Activated T-helper 17 cell treated with anti-CD3 and anti-CD28 coated beads, Interleukin-2, amount 50 U/mL, for 72 hours (primary cell): ENCODE results near the gene IL1R2. TPM values are rescaled to one million over a fixed set of nuclear protein-coding genes. Genes with fewer than 3 reads are reported as not detected.

Experiments
- ATAC-seq: fragments of 150-1000 bp; cut with Tn5 transposase; replicated peaks from 2 replicates; pipeline ENCODE4 v1.10.0; 2021; ENCODE audit warnings: mild to moderate bottlenecking, moderate library complexity
- H3K27ac Mint-ChIP-seq: one replicate; pipeline ENCODE4 v1.8.0; 2022; ENCODE audit warnings: mixed read lengths
- H3K27me3 Mint-ChIP-seq: one replicate; pipeline ENCODE4 v1.8.0; 2022; ENCODE audit warnings: mixed read lengths
- H3K36me3 Mint-ChIP-seq: one replicate; pipeline ENCODE4 v1.8.0; 2022; ENCODE audit warnings: low read depth, mild to moderate bottlenecking, mixed read lengths
- H3K4me1 Mint-ChIP-seq: one replicate; pipeline ENCODE4 v1.8.0; 2022; ENCODE audit warnings: mixed read lengths
- H3K4me3 Mint-ChIP-seq: one replicate; pipeline ENCODE4 v1.8.0; 2022; ENCODE audit warnings: mild to moderate bottlenecking, mixed read lengths
- H3K9me3 Mint-ChIP-seq: one replicate; pipeline ENCODE4 v1.8.0; 2022; ENCODE audit warnings: mixed read lengths
- total RNA-seq, 2 donors: library from RNA; stranded (reverse); gene quantifications; one replicate each; pipeline ENCODE4 v1.2.3, GENCODE V29; 2022

The IL1R2 gene
- total RNA-seq, 2 donors from 2014 or later = 55.8 to 97.6 TPM

DNA sequence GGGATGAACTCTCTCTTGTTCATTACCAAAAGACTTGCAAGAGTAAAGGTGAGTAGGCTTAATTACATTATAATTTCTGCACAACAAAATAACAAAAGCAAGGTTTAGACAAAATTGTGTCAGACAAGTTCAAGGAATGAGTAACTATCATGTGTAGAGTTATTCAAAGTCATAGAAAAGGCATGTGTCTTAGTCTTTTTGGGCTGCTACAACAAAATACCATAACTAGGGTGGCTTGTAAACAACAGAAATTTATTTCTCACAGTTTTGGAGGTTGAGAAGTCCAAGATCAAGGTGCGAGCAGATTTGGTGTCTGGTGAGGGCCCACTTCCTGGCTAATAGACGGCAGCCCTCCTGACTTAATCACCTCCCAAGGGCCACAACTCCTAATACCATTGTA is 37.6 kb downstream of the IL1R2 start:
- Mint-ChIP-seq H3K4me3 (peak overlapping the region; percentile 57), H3K27me3 (no peaks in the 10 kb centered on the region), H3K4me1 (peaks cover 62% of the 10 kb centered on the region), H3K36me3 (peaks cover 54% of the 10 kb centered on the region), H3K27ac (peak overlapping the region; percentile 87), H3K9me3 (no peaks in the 10 kb centered on the region)
- no peak for ATAC-seq

DNA sequence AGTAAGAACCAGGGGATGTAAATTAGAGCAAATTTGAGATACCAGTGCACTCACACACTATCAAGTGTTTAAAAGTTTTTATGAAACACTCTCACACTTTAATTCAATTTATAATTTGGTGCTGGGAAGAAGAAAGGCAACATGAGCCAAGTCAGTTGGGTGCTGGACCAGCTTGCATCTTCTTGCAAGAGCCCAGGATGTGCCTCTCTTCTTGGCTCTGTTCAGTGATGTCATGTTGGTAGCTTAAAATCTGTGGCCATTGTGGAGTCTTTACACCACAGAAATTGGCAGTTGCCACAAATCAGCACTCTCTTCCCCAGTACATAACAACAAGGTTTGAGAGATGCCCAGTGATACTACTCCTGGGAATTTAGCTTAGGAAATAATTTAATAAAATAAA is 38.2 kb downstream of the IL1R2 start:
- H3K9me3 Mint-ChIP-seq = no peaks in the 10 kb centered on the region
- H3K27me3 Mint-ChIP-seq = no peaks in the 10 kb centered on the region
- peak overlapping the region; percentile 57 for H3K4me3 Mint-ChIP-seq
- H3K27ac Mint-ChIP-seq = peak overlapping the region; percentile 87
- H3K36me3 Mint-ChIP-seq = peaks cover 48% of the 10 kb centered on the region
- no peak for ATAC-seq
- H3K4me1 Mint-ChIP-seq = peaks cover 64% of the 10 kb centered on the region

GRCh38 chr2:102030502-102030854 is 38.7 kb downstream of the IL1R2 start:
- no peak overlapping the region for H3K27ac Mint-ChIP-seq
- H3K4me3 Mint-ChIP-seq = no peak overlapping the region
- H3K4me1 Mint-ChIP-seq = peaks cover 59% of the 10 kb centered on the region
- H3K9me3 Mint-ChIP-seq = no peaks in the 10 kb centered on the region
- H3K27me3 Mint-ChIP-seq = no peaks in the 10 kb centered on the region
- ATAC-seq = no peak
- peaks cover 43% of the 10 kb centered on the region for H3K36me3 Mint-ChIP-seq

DNA sequence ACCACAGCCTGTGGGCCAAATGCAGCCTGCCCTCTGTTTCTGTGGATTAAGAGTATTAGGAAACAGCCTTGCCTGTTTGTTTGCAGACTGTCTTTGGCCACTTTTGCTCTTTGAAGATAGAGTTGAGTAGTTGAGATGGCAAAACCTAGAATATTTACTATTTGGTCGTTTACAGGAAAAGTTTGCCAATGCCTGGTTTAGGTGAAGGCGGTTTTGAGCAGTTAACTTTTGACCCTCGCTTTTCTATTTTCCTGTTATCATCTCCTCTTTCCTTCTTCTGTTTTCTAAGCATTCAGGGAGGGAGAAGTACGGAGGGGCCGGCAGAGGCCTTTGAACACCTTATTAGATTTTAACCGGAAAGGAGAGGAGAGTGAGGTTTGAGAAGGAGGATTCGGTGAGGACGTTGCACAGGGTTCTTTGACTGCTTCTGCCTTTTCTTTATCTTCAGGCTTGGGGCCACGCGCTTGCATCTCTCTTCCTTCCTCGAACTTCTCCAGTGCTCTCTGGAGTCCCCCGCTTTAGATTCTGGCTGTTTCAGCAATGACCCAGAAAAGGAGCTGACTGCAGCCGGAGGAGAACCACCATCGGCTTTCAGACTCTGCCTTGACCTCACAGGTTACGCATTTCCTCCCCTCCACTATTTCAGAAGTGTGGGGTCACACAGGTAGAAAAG is 39.2 kb downstream of the IL1R2 start:
- Mint-ChIP-seq H3K9me3 (no peaks in the 10 kb centered on the region), H3K27me3 (no peaks in the 10 kb centered on the region), H3K36me3 (peaks cover 38% of the 10 kb centered on the region), H3K4me1 (peaks cover 55% of the 10 kb centered on the region), H3K4me3 (peak overlapping the region; percentile 26), H3K27ac (no peak overlapping the region)
- ATAC-seq = no peak

GRCh38 chr2:102032368-102033030 is 40.7 kb downstream of the IL1R2 start:
- Mint-ChIP-seq H3K27me3 (no peaks in the 10 kb centered on the region), H3K27ac (peak overlapping the region; percentile 85), H3K36me3 (peaks cover 23% of the 10 kb centered on the region), H3K9me3 (no peaks in the 10 kb centered on the region), H3K4me1 (peaks cover 44% of the 10 kb centered on the region), H3K4me3 (peak overlapping the region; percentile 75)
- no peak for ATAC-seq

DNA sequence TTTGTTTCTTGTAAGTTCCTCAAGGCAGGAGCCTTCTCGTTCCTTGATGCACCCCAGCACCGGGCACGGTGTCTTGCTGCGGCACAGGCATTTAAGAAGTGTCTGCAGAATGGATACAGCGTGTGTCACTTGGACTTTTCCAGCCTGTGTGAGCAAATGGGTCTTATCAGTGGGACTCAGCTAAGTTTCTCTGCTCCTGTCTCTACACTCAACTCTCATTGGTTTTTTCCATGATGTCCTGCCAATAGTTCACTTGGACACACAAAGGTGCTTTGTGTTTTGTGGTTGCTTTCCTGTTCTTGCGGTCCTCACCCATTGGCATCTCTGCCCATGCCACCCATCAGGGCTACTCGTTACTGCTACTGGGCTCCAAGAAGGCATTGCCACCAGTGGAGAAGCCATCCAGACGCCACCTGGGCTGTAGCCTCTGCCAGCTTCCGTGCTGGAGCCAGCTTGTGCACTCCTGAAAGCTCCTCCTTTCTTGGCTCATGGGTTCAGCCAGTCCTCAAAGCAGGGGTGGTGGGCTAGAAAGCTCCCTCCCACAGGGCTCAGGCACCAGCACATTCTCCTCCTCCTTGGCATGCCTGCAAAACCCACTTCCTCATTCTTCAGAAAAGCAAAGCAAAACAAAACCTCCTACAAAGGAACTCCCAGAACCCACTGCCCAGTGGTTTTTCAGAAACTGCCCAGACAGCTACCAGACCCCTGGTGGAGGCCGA is 41.4 kb downstream of the IL1R2 start:
- peak overlapping the region; percentile 75 for H3K4me3 Mint-ChIP-seq
- no peaks in the 10 kb centered on the region for H3K27me3 Mint-ChIP-seq
- peak; percentile 42 for ATAC-seq
- H3K27ac Mint-ChIP-seq = peak overlapping the region; percentile 85
- H3K4me1 Mint-ChIP-seq = peaks cover 37% of the 10 kb centered on the region
- H3K36me3 Mint-ChIP-seq = peaks cover 16% of the 10 kb centered on the region
- H3K9me3 Mint-ChIP-seq = no peaks in the 10 kb centered on the region

GRCh38 chr2:102033750-102034682 is 42.3 kb downstream of the IL1R2 start:
- Mint-ChIP-seq H3K4me3 (peak overlapping the region; percentile 75), H3K27ac (peak overlapping the region; percentile 85), H3K9me3 (no peaks in the 10 kb centered on the region), H3K36me3 (peaks cover 8% of the 10 kb centered on the region), H3K27me3 (no peaks in the 10 kb centered on the region), H3K4me1 (peaks cover 29% of the 10 kb centered on the region)
- no peak for ATAC-seq

GRCh38 chr2:102034683-102035548 is 43.2 kb downstream of the IL1R2 start:
- peaks cover 22% of the 10 kb centered on the region for H3K4me1 Mint-ChIP-seq
- peak overlapping the region; percentile 14 for H3K27ac Mint-ChIP-seq
- H3K9me3 Mint-ChIP-seq = no peaks in the 10 kb centered on the region
- ATAC-seq = peak; percentile 49
- H3K4me3 Mint-ChIP-seq = peak overlapping the region; percentile 75
- no peaks in the 10 kb centered on the region for H3K36me3 Mint-ChIP-seq
- H3K27me3 Mint-ChIP-seq = no peaks in the 10 kb centered on the region

GRCh38 chr2:102037681-102038080 is 45.9 kb downstream of the IL1R2 start:
- Mint-ChIP-seq H3K36me3 (no peaks in the 10 kb centered on the region), H3K27me3 (no peaks in the 10 kb centered on the region), H3K4me1 (peaks cover 22% of the 10 kb centered on the region), H3K9me3 (no peaks in the 10 kb centered on the region), H3K27ac (no peak overlapping the region), H3K4me3 (no peak overlapping the region)
- ATAC-seq = no peak

DNA sequence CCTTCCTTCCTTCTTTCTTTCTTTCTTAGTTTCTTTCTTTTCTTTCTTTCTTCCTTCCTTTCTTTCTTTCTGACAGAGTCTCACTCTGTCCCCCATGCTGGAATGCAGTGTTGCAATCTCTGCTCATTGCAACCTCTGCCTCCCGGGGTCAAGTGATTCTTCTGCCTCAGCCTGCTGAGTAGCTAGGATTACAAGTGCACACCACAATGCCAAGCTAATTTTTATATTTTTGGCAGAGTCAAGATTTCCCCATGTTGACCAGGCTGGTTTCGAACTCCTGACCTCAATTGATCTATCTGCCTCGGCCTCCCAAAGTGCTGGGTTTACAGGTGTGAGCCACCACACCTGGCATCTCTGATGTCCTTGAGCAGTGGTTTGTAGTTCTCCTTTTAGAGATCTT is 48.5 kb downstream of the IL1R2 start:
- Mint-ChIP-seq H3K27ac (no peak overlapping the region), H3K4me1 (peaks cover 10% of the 10 kb centered on the region), H3K9me3 (no peaks in the 10 kb centered on the region), H3K36me3 (no peaks in the 10 kb centered on the region), H3K4me3 (no peak overlapping the region), H3K27me3 (no peaks in the 10 kb centered on the region)
- no peak for ATAC-seq

GRCh38 chr2:102041351-102041750 is 49.6 kb downstream of the IL1R2 start:
- no peak overlapping the region for H3K4me3 Mint-ChIP-seq
- peaks cover 3% of the 10 kb centered on the region for H3K27me3 Mint-ChIP-seq
- H3K36me3 Mint-ChIP-seq = no peaks in the 10 kb centered on the region
- no peak overlapping the region for H3K27ac Mint-ChIP-seq
- no peaks in the 10 kb centered on the region for H3K9me3 Mint-ChIP-seq
- ATAC-seq = no peak
- H3K4me1 Mint-ChIP-seq = peaks cover 10% of the 10 kb centered on the region

GRCh38 chr2:102042196-102043081 is 50.7 kb downstream of the IL1R2 start:
- Mint-ChIP-seq H3K9me3 (no peaks in the 10 kb centered on the region), H3K27me3 (peaks cover 3% of the 10 kb centered on the region), H3K36me3 (no peaks in the 10 kb centered on the region), H3K4me3 (no peak overlapping the region), H3K4me1 (peaks cover 10% of the 10 kb centered on the region), H3K27ac (no peak overlapping the region)
- no peak for ATAC-seq

DNA sequence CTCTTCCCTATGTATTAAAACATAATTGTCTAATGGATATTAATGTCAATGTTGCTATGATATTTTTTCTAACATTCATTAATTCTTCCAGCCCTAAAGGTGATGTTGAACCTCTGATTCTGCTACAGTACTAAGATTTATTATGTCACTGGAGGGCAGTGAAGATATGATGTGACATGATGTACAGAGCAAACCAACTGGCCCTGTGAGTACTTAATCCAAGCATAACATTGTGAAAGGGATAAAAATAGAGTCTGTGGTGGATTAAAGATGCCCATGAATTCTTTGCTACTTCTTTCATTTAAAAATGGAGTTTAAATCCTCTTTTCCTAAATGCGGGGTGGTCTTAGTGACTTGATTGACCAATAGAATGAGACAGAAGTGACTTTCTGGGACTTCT is 51.8 kb downstream of the IL1R2 start:
- Mint-ChIP-seq H3K4me3 (no peak overlapping the region), H3K4me1 (peaks cover 10% of the 10 kb centered on the region), H3K27me3 (peaks cover 3% of the 10 kb centered on the region), H3K27ac (no peak overlapping the region), H3K36me3 (no peaks in the 10 kb centered on the region), H3K9me3 (no peaks in the 10 kb centered on the region)
- no peak for ATAC-seq
